Body of pancreas (tissue), 4 donors: ENCODE results near the gene ZNF689.

Experiments used
- POLR2A ChIP-seq, 3 donors: fragments of 450-650 bp; IDR thresholded peaks; one replicate each; pipeline ENCODE4 v1.6.1; 2016; ENCODE audit warnings: antibody characterized with exemption in 3 of 3, mild to moderate bottlenecking in 2 of 3
- TF ChIP-seq, protein P1 (sequence below), 7 experiments: fragments of 450-650 bp in 4 of 7; fragments of 200-600 bp in 3 of 7; sonication (generic) in 3 of 7; IDR thresholded peaks; one replicate each; pipeline ENCODE4 v1.5.1; 2016 to 2019; ENCODE audit warnings: antibody characterized with exemption in 7 of 7

DNA sequence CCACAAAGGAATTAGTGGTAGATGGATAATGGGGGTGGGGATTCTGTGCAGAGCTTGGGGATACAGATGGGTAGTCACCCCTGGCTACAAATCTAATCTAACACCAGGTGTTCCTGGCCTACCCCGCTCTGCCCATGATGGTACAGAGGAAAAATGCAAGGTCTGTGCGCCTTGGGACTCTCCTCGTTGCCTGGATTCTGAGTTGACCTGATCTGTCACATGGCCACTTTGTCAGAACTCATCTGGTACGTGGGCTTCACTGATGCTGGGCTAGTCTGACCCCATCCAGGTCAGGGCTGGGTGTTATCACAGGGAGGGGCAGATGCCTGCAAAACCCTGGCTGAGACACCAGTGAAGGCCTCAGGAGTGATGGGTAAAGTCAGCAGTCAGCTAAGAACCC lies 57.2 kb downstream of the ZNF689 start:
- TF ChIP-seq, protein P1, sequence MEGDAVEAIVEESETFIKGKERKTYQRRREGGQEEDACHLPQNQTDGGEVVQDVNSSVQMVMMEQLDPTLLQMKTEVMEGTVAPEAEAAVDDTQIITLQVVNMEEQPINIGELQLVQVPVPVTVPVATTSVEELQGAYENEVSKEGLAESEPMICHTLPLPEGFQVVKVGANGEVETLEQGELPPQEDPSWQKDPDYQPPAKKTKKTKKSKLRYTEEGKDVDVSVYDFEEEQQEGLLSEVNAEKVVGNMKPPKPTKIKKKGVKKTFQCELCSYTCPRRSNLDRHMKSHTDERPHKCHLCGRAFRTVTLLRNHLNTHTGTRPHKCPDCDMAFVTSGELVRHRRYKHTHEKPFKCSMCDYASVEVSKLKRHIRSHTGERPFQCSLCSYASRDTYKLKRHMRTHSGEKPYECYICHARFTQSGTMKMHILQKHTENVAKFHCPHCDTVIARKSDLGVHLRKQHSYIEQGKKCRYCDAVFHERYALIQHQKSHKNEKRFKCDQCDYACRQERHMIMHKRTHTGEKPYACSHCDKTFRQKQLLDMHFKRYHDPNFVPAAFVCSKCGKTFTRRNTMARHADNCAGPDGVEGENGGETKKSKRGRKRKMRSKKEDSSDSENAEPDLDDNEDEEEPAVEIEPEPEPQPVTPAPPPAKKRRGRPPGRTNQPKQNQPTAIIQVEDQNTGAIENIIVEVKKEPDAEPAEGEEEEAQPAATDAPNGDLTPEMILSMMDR (IDR thresholded peaks at IDR 0.05) = no peak
- TF ChIP-seq POLR2A (IDR thresholded peaks at IDR 0.05) = no peak
